T1000 (cell line): ENCODE measurements around the gene ZNF330.
"Not testable (repeated sequence)": the region's sequence is repeated elsewhere in the genome, so short reads cannot be mapped to it uniquely, and the experiment has no call there.

Experiments used
- DNase-seq: peaks from one replicate; lab custom pipeline; 2025; ENCODE audit warnings: mixed read lengths; lab: John Stamatoyannopoulos, UW

ZNF330 gene

GRCh38 chr4:141220691-141221659 lies at the start of gene ZNF330:
Gene ZNF330, plus strand, starts transcription at chr4:141220895. Its CDS starts 1,477 bp downstream, at chr4:141222372.
- peak; percentile 90 for DNase-seq

- no peak for DNase-seq
Observed at GRCh38 chr4:141174457-141174856, 46.2 kb upstream of the ZNF330 start.

GRCh38 chr4:141177171-141177570 lies 43.5 kb upstream of the ZNF330 start:
- no peak for DNase-seq

- no peak for DNase-seq
Observed at GRCh38 chr4:141179474-141180373, 41.0 kb upstream of the ZNF330 start.

GRCh38 chr4:141180991-141181761 lies 39.5 kb upstream of the ZNF330 start:
- DNase-seq, result no peak

GRCh38 chr4:141183491-141183890 lies 37.2 kb upstream of the ZNF330 start:
- DNase-seq, result not testable (repeated sequence)

- DNase-seq, result no peak
Observed at GRCh38 chr4:141192564-141192963, 28.1 kb upstream of the ZNF330 start.

GRCh38 chr4:141193516-141194034 lies 27.1 kb upstream of the ZNF330 start:
- DNase-seq, result no peak

GRCh38 chr4:141195095-141195707 lies 25.5 kb upstream of the ZNF330 start:
- no peak for DNase-seq

- DNase-seq, result no peak
Observed at GRCh38 chr4:141196227-141196933, 24.3 kb upstream of the ZNF330 start.

- no peak for DNase-seq
Observed at GRCh38 chr4:141207961-141208360, 12.7 kb upstream of the ZNF330 start.

GRCh38 chr4:141210168-141210567 lies 10.5 kb upstream of the ZNF330 start:
- no peak for DNase-seq

GRCh38 chr4:141213550-141213991 lies 7.1 kb upstream of the ZNF330 start:
- DNase-seq, result no peak

- DNase-seq, result no peak
Observed at GRCh38 chr4:141215030-141215429, 5.7 kb upstream of the ZNF330 start.

GRCh38 chr4:141216002-141216761 lies 4.5 kb upstream of the ZNF330 start:
- DNase-seq, result no peak

- no peak for DNase-seq
Observed at GRCh38 chr4:141220271-141220670, 424 bp upstream of the ZNF330 start.

GRCh38 chr4:141223418-141223817 lies 2.7 kb downstream of the ZNF330 start:
- DNase-seq, result no peak

GRCh38 chr4:141227280-141227679 lies 6.6 kb downstream of the ZNF330 start:
- DNase-seq, result not testable (repeated sequence)

- no peak for DNase-seq
Observed at GRCh38 chr4:141229408-141230101, 8.9 kb downstream of the ZNF330 start.
